ENCODE measurements around the gene MAPK1. TPM values are rescaled to one million over a fixed set of nuclear protein-coding genes. Genes with fewer than 3 reads are reported as not detected.
A peak's percentile ranks its signal among the peaks of the same experiment; 100 is the strongest.
"Not testable (repeated sequence)": the region's sequence is repeated elsewhere in the genome, so short reads cannot be mapped to it uniquely, and the experiment has no call there.

Gene MAPK1
- 100 to 1,000 TPM; 137 to 159 TPM for total RNA-seq
- polyA plus RNA-seq: 10 to 100 TPM; 13.6 to 16.5 TPM
- long read RNA-seq, donor 1, full-length matches to known transcripts: 4 of 70 reads
- long read RNA-seq, donor 1, partial matches to known transcripts: 3 of 70 reads
- long read RNA-seq, donor 1, other reads (novel, unspliced or antisense): 63 of 70 reads
- long read RNA-seq, donor 2, full-length matches to known transcripts: 33 of 88 reads
- long read RNA-seq, donor 2, partial matches to known transcripts: 4 of 88 reads
- long read RNA-seq, donor 2, other reads (novel, unspliced or antisense): 51 of 88 reads

DNA sequence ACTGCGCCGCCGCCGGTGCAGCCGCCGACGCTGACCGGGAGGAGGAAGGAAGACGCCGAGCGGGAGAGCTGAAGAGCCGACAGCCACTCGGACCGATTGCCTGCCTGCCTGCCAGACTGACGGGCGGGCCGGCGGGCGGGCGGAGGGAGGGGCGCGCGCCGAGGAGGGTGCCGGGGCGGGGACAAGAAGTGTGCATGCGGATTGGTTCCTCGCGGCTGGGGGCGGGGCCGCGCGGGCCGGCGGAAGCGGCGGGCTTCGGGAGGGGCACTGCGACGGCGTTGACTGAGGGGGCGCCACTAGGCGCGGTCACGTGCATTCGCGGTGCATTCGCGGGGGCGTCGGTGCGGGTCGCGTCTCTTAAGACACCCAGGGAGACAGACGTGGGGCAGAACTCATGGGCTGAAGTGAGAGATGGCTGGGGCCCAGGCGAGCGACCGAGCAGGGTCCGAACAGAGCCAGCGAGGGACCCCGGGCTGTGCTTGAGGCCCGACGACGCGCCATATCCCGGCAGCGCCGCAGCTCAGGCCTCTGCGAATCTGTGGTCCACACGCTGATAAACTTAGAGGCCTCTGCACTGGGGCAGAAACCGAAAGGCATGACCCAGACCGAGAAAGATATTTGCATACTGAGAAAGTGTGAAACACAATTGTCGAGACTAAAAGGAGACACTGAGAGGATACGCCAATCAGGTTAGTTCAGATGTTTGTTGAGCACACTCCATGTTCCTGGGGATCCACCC, at the start of gene MAPK1:
Gene MAPK1 (minus strand): TSS at position 118 of the 739 bp plus-strand sequence. CDS start 205 bp downstream, outside the sequence.
- whole genome bisulfite sequencing, 2 donors: 1% methylated on average over 50 to 74 of the region's 74 CpGs
- Histone ChIP-seq H3K27me3 (ENCODE audit: control insufficient read depth in 1 of 2, insufficient read depth in 2 of 2, low read length in 1 of 2) (no peaks in the 10 kb centered on the region), H3K36me3 (ENCODE audit: control insufficient read depth in 1 of 2, insufficient read depth in 2 of 2, low read length in 1 of 2) (no peaks in the 10 kb centered on the region), H3K4me3 (ENCODE audit: low read length in 2 of 2) (peak within 1 kb of the TSS; percentile 97), H3K27ac (ENCODE audit: low read depth in 1 of 2, low read length in 2 of 2) (peak within 1 kb of the TSS; percentile 91 to 95), H3K4me1 (ENCODE audit: control insufficient read depth in 1 of 2, insufficient read depth in 2 of 2, low read length in 2 of 2) (peaks cover 0 to 3% of the 10 kb centered on the region in 2 donors), H3K9me3 (ENCODE audit: control insufficient read depth, low read length) (no peaks in the 10 kb centered on the region)
- intact Hi-C loops (cut with DNase I): loop anchor here (2.0 to 10.0 kb wide), 3 partner anchors 67 to 130 kb away; partner anchors contain the start of gene YPEL1 (in 1 of the 2)
- DNase-seq: peak; percentile 96 to 98
- peak; percentile 98 for ATAC-seq (ENCODE audit: low FRiP score)

DNA sequence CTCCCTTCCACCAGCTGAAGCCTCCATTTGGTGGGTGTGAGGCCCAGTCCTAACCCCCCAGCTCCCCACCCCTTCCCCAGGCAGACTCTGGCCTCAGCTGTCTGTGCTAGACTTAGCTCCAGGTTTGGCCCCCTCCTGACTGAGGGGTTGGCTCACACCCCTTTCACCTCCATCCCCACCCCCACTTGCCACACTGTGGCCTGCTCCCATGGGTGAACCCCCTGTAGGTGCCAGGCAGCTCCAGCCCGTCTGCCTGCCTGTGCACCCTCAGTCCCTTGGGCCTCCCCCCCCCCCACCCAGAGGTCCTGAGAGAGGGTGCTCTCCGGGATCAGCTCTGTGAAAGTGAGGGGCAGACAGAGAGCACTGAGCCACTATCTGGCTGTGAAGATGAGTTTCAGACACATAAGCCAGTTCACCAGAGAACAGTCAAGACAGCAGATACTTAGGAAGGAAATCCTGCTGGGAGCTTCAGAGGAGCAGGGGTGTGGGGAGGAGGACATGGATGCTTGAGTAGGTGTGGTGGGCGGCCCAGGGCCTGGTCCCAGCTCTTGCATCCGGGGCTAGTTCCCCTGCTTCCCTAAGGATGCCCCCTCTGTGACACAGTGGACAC, 49.0 kb upstream of the MAPK1 start:
- intact Hi-C loops (cut with DNase I): no loop called here
- no peak for ATAC-seq (ENCODE audit: low FRiP score)
- WGBS, 2 donors: 88 to 89% methylated on average over 4 of the region's 4 CpGs

DNA sequence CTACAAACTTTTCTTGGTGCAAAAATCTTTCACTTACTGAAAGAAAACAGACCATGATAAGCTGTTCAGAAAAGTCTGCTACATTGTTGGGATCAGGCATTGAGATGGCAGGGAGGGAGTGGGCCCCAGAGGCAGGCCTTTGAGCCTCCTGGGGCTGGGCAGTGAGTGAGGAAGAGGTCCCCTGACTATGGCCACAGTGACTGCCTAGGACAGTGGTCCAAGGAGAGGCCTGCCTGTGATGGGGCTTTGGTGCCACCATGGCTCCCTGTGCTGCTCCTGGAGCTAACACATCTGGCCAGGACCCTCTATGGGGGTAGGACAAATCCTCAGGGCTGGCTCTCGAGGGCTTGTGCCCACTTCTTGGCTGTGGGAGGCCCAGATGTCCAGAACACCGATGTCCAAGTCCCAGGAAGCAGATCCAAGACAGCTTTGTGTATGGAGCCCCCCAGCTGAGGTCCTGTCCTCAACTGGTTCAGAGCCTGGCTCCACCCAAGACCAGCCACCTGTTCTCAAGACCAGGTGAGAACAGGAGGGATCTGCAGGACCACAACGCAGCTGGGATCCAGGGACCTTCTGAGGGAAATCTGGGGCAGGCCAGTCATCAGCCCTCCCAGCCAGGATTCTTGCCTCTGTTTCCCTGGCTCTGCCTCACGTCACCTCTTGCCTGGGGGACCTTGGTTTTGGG, 48.3 kb upstream of the MAPK1 start:
- H3K9me3 ChIP-seq (ENCODE audit: control insufficient read depth, low read length): no peaks in the 10 kb centered on the region
- ATAC-seq (ENCODE audit: low FRiP score) (no peak), DNase-seq (no peak)
- intact Hi-C loops (cut with DNase I): no loop called here
- no peaks in the 10 kb centered on the region for H3K27me3 ChIP-seq (ENCODE audit: control insufficient read depth in 1 of 2, insufficient read depth in 2 of 2, low read length in 1 of 2)
- no peaks in the 10 kb centered on the region for H3K36me3 ChIP-seq (ENCODE audit: control insufficient read depth in 1 of 2, insufficient read depth in 2 of 2, low read length in 1 of 2)
- H3K27ac ChIP-seq (ENCODE audit: low read depth in 1 of 2, low read length in 2 of 2): no peak overlapping the region
- WGBS, 2 donors: 93 to 98% methylated on average over 4 of the region's 4 CpGs
- no peak overlapping the region for H3K4me3 ChIP-seq (ENCODE audit: low read length in 2 of 2)
- no peaks in the 10 kb centered on the region for H3K4me1 ChIP-seq (ENCODE audit: control insufficient read depth in 1 of 2, insufficient read depth in 2 of 2, low read length in 2 of 2)

More for the DNA sequence above, 49.0 kb upstream of the MAPK1 start:
- Histone ChIP-seq H3K9me3 (ENCODE audit: control insufficient read depth, low read length) (no peaks in the 10 kb centered on the region), H3K4me3 (ENCODE audit: low read length in 2 of 2) (no peak overlapping the region), H3K27ac (ENCODE audit: low read depth in 1 of 2, low read length in 2 of 2) (no peak overlapping the region), H3K36me3 (ENCODE audit: control insufficient read depth in 1 of 2, insufficient read depth in 2 of 2, low read length in 1 of 2) (no peaks in the 10 kb centered on the region), H3K27me3 (ENCODE audit: control insufficient read depth in 1 of 2, insufficient read depth in 2 of 2, low read length in 1 of 2) (no peaks in the 10 kb centered on the region), H3K4me1 (ENCODE audit: control insufficient read depth in 1 of 2, insufficient read depth in 2 of 2, low read length in 2 of 2) (no peaks in the 10 kb centered on the region)
- DNase-seq: no peak

DNA sequence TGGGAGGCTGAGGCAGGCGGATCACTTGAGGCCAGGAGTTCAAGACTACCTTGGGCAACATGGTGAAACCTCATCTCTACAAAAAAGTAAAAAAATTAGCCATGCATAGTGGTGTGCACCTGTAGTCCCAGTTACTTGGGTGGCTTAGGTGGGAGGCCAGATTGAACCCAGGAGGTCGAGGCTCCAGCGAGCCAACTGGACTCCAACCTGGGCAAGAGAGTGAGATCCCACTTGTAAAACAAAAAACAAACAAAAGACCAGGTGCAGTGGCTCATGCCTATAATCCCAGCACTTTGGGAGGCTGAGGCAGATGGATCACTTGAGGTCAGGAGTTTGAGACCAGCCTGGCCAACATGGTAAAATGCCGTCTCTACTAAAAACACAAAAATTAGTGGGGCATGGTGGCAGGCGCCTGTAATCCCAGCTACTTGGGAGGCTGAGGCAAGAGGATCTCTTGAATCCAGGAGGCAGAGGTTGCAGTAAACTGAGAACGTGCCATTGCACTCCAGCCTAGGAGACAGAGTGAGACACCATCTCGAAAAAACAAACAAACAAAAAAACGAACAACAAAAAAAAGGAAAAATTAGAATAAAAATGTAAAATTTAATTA, 46.7 kb upstream of the MAPK1 start:
- H3K9me3 ChIP-seq (ENCODE audit: control insufficient read depth, low read length); ATAC-seq (ENCODE audit: low FRiP score); H3K4me3 ChIP-seq (ENCODE audit: low read length in 2 of 2); H3K27ac ChIP-seq (ENCODE audit: low read depth in 1 of 2, low read length in 2 of 2); H3K4me1 ChIP-seq (ENCODE audit: control insufficient read depth in 1 of 2, insufficient read depth in 2 of 2, low read length in 2 of 2); H3K27me3 ChIP-seq (ENCODE audit: control insufficient read depth in 1 of 2, insufficient read depth in 2 of 2, low read length in 1 of 2); H3K36me3 ChIP-seq (ENCODE audit: control insufficient read depth in 1 of 2, insufficient read depth in 2 of 2, low read length in 1 of 2); intact Hi-C loops (cut with DNase I): not testable (repeated sequence)
- WGBS, 2 donors: 95 to 96% methylated on average over 8 of the region's 8 CpGs
- peak in 1 of 2 donors; percentile 50 for DNase-seq

DNA sequence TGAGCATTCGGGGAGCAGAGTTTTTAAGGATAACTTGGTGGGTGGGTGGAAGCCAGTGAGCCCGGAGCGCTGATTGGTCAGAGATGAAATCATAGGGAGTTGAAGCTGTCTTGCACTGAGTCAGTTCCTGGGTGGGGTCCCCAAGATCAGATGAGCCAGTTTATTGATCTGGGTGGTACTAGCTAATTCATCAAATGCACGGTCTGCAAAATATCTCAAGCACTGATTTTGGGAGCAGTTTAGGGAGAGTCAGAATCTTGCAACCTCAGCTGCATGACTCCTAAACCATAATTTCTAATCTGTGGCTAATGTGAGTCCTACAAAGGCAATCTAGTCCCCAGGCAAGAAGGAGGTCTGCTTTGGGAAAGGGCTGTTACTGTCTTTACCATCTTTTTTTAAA, 42.9 kb upstream of the MAPK1 start:
- DNase-seq: peak in 1 of 2 donors; percentile 8
- H3K27ac ChIP-seq (ENCODE audit: low read depth in 1 of 2, low read length in 2 of 2); intact Hi-C loops (cut with DNase I); ATAC-seq (ENCODE audit: low FRiP score); H3K4me1 ChIP-seq (ENCODE audit: control insufficient read depth in 1 of 2, insufficient read depth in 2 of 2, low read length in 2 of 2); H3K27me3 ChIP-seq (ENCODE audit: control insufficient read depth in 1 of 2, insufficient read depth in 2 of 2, low read length in 1 of 2); H3K36me3 ChIP-seq (ENCODE audit: control insufficient read depth in 1 of 2, insufficient read depth in 2 of 2, low read length in 1 of 2); H3K4me3 ChIP-seq (ENCODE audit: low read length in 2 of 2); H3K9me3 ChIP-seq (ENCODE audit: control insufficient read depth, low read length): not testable (repeated sequence)
- 90 to 93% methylated on average over 4 of the region's 4 CpGs for WGBS, 2 donors

DNA sequence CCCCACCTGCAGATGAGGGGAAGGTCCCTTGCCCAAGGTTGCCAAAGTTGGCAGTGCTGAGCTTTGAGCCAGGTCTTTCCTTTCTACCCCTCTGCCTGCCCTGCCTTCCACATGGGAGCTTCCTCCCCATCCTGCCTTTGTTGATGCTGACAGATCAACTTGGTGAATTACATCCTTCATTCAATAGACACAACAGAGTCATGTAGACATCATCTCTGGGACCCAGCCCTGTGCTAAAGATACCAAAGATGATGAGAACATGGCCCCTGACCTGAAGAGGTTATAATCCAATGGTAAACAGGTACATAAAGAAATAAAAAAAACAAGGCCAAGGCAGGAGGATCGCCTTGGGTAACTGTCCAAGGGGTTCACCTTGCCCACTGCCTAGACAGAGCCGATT, 42.4 kb upstream of the MAPK1 start:
- H3K36me3 ChIP-seq (ENCODE audit: control insufficient read depth in 1 of 2, insufficient read depth in 2 of 2, low read length in 1 of 2): no peaks in the 10 kb centered on the region
- H3K4me3 ChIP-seq (ENCODE audit: low read length in 2 of 2): no peak overlapping the region
- H3K27ac ChIP-seq (ENCODE audit: low read depth in 1 of 2, low read length in 2 of 2): no peak overlapping the region
- H3K4me1 ChIP-seq (ENCODE audit: control insufficient read depth in 1 of 2, insufficient read depth in 2 of 2, low read length in 2 of 2): no peaks in the 10 kb centered on the region
- 93 to 97% methylated on average over 2 of the region's 2 CpGs for WGBS, 2 donors
- DNase-seq: peak in 1 of 2 donors; percentile 37
- intact Hi-C loops (cut with DNase I): no loop called here
- no peaks in the 10 kb centered on the region for H3K9me3 ChIP-seq (ENCODE audit: control insufficient read depth, low read length)
- ATAC-seq (ENCODE audit: low FRiP score): no peak
- H3K27me3 ChIP-seq (ENCODE audit: control insufficient read depth in 1 of 2, insufficient read depth in 2 of 2, low read length in 1 of 2): no peaks in the 10 kb centered on the region

DNA sequence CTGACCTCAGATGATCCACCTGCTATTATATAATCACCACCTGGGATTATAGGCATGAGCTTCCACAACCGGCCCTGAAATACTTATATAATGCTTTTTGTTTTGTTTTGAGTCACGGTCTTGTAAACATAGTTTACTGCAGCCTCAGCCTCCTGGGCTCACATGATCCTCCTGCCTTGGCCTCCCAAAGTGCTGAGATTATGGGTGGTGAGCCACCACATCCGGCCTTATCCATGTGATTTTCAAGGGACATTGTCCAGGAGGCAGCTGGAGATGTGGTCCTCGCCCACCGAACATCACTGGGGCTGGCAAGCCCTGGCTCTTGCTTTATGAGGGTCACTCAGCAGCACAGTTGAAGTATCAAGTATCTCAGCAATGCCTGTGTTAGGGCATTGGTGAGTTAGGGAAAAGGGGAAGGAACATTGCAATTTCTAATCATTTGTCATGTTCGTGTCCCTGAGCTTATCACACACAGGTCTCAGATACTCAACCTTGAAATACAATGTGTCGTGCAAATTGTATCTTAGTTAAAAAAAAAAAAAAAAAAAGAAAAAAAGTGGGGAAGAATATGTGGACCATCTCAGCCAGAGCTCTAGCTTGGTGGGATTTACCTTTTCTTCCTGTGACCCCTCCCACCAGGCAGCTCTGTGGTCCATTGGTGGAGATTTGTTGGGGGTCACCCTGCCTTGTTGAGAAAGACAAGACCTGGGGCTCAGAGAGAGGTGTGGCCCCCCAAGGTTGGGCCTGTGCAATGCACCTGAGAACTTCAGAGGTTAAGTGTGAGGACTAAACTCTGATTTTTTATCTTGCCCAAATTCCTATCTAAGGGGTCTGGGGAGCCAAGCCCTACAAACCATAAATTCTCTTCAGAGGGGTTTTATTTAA, 40.4 kb upstream of the MAPK1 start:
- intact Hi-C loops (cut with DNase I): no loop called here
- Histone ChIP-seq H3K36me3 (ENCODE audit: control insufficient read depth in 1 of 2, insufficient read depth in 2 of 2, low read length in 1 of 2) (no peaks in the 10 kb centered on the region), H3K27me3 (ENCODE audit: control insufficient read depth in 1 of 2, insufficient read depth in 2 of 2, low read length in 1 of 2) (no peaks in the 10 kb centered on the region), H3K4me3 (ENCODE audit: low read length in 2 of 2) (no peak overlapping the region), H3K27ac (ENCODE audit: low read depth in 1 of 2, low read length in 2 of 2) (no peak overlapping the region), H3K9me3 (ENCODE audit: control insufficient read depth, low read length) (no peaks in the 10 kb centered on the region), H3K4me1 (ENCODE audit: control insufficient read depth in 1 of 2, insufficient read depth in 2 of 2, low read length in 2 of 2) (no peaks in the 10 kb centered on the region)
- DNase-seq (peak in 1 of 2 donors; percentile 26), ATAC-seq (ENCODE audit: low FRiP score) (no peak)
- WGBS, 2 donors: 91 to 97% methylated on average over 7 of the region's 7 CpGs

All from aorta (tissue), 5 donors.